GM21576 (cell line): ENCODE results near the gene OR2H2.

Source experiments
- ATAC-seq: cut with Tn5 transposase; IDR thresholded peaks from one replicate; pipeline ENCODE4 v1.9.1; 2021; ENCODE audit warnings: mild to moderate bottlenecking, moderate library complexity; ENCODE audit not compliant: unreplicated experiment

Gene OR2H2

GRCh38 chr6:29584821-29585220, at the start of gene OR2H2:
OR2H2 (plus strand) TSS chr6:29585121; CDS start chr6:29587945, 2,824 bp downstream.
- ATAC-seq, result no peak

DNA sequence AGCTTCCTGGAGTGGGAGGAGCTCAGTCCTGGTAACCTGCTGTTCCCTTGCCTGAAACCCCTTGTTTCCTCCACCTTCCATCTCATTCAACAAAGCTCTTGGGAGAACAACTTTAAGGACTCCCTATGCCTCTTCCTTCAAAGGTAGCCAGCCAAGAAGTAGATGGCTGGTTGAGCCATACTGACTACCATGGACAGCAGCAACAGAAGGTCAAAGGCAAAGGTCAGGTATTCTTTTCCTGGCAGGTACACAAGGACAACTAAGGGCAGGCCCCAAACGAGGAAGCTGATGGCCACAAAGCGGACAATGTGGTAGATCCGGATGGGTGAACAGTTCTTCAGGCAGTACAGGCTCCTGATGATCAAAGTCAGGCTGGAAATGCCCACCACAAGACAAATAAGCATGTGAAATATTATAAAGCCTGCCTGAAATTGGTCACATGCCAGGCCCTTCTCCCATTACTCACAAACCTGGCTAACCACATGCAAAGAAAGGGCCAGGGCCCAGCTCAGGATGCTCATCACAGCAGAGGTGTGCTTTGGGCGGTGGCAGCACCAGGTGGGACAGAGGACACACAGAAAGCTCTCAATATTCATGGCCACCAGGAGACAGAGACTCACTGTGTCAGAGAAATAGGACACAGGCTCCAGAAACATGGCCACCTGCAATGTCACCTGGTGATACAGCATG, 47.1 kb upstream of the OR2H2 start:
- ATAC-seq, result no peak

DNA sequence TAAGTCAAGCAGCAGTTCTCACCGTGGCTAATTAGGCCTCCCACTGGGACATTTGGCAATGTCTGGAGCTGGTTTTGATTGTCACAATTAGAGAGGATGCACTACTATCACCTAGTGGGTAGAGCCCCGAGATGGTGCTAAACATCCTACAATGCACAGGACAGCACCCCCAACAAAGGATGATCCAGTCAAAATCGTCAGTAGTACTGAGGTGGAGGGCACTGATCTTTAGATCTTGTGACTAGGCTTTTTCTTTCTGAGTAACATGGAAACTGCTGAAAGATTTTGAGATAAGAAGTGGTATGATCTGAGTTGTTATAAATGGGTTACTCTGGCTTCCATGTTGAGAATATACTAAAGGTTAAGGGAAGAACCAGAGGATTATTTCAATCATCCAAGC, 37.3 kb upstream of the OR2H2 start:
- ATAC-seq, result no peak

DNA sequence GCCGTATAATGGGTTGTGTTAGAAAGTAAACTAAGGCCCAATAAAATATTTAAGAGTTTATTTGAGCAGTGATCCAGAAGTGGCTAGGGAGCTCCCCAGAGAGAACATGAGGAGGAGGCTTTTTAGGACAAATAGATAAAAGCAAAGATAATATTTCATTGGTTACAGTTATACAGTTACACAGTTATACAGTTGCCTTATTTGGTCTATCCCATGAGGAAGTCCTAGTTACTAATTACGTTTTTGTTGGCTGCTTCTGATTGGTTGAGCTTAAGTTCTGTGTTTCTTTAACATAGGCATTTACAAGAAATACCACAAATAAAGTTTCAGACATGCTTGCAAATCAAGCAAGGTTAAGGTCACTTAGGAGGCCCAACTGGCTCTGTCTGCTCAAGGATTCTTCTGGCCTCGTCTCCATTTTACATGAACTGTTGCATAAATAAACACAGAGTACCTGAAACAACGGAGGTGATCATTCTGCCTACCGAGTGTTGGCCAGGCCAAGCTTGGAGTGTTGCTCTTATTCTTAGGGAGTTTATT, 32.3 kb upstream of the OR2H2 start:
- ATAC-seq, result peak; percentile 82

GRCh38 chr6:29553268-29554057, 31.5 kb upstream of the OR2H2 start:
- ATAC-seq, result no peak

DNA sequence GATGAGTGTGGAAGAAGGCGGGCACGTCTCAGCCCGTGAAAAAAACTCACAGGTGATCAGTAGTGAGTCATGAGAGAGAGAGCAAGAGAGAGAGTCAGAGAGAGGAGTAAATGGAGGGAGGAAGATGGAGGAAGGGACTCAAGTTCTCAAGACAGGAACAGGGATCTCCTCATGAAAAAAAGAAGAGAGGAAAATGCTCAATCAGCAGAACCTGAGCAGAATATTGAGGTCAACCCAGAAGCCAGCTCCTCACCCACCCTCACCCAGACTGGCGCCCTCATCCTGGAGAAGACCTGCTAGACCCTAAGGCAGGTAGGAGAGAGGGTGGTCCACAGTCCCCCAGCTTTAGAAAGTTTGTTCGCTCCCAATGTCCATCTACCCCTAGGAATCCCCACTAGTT, 30.2 kb upstream of the OR2H2 start:
- ATAC-seq, result no peak

- no peak for ATAC-seq
These were observed 27.6 kb upstream of the OR2H2 start for GRCh38 chr6:29557320-29557719.

DNA sequence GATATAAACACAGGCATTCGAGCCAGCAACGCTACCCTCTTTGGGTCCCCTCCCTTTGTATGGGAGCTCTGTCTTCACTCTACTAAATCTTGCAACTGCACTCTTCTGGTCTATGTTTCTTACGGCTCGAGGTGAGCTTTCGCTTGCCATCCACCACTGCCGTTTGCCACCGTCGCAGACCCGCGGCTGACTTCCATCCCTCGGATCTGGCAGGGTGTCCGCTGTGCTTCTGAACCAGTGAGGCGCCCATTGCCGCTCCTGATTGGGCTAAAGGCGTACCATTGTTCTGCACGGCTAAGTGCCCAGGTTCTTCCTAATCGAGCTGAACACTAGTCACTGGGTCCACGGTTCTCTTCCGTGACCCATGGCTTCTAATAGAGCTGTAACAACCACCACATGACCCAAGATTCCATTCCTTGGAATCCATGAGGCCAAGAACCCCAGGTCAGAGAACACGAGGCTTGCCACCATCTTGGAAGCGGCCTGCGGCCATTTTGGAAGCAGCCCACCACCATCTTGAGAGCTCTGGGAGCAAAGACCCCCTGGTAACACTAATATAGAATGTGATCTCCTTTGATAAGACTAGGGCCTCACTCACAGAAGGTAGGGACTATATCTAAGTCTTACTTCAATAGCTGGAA, 26.4 kb upstream of the OR2H2 start:
- ATAC-seq, result no peak

GRCh38 chr6:29559524-29560287, 25.2 kb upstream of the OR2H2 start, which contains the start of gene UBD:
UBD (minus strand) TSS chr6:29559732; CDS start chr6:29559701, 31 bp downstream.
- no peak for ATAC-seq

DNA sequence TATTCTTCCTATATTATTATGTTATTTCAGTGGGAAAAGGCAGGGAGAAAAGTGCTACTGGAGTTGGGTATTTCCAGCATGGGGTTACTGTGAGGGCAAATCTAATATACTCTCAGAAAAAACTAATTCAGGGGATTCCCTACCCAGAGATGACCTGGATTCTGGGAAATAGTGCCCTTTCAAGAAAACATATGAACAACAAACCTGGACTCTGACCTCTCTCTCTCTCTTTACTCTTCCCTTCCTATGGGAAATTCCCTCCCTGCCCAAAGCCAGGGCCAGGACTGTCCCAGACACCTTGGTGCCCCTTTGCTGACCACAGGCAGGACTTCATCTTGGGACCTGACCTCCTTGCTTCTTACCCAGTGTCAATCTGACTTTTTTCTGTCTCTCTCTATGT, 23.8 kb upstream of the OR2H2 start:
- no peak for ATAC-seq

GRCh38 chr6:29561606-29562181, 23.2 kb upstream of the OR2H2 start:
- ATAC-seq, result no peak

DNA sequence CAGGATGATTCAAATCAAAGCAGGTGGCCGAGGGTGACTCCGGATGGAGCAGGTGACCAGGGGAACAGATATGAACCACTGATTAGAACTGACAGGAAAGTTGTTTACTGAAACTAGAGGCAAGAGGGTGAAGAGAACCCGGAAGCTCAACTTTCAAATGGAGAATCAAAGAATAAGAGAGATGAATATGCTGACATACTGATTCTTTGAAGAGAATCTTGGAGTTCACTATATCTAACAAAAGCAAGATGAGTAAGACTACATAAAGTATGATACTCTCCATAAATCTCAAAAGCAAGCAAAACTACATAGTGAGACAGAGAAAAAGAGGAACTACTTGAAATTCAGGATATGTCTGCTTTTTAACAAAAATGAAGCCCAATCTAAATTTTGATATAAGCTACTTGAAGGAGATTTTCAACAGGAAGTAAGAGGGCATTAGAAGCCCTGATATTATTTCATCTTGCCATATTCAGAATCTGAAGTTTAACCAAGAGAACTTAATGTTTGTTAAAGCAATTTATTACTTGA, 21.4 kb upstream of the OR2H2 start:
- no peak for ATAC-seq

- ATAC-seq, result no peak
These were observed 20.0 kb upstream of the OR2H2 start for GRCh38 chr6:29564875-29565274.

DNA sequence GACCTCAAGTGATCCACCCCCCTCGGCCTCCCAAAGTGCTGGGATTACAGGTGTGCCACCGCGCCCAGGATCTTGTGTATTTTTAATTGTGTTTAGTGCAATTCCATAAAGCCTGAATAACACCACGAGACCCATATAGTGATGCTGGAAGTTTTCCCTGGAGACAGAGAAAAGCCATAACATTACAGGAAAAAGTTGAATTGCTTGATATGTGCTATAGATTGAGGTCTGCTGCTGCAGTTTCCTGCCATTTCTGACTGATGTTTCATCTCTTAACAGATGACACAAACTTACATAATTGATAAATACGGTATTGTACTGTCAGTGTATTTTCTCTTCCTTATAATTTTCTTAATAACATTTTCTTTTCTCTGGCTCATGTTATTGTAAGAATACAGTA, 18.1 kb upstream of the OR2H2 start:
- no peak for ATAC-seq

DNA sequence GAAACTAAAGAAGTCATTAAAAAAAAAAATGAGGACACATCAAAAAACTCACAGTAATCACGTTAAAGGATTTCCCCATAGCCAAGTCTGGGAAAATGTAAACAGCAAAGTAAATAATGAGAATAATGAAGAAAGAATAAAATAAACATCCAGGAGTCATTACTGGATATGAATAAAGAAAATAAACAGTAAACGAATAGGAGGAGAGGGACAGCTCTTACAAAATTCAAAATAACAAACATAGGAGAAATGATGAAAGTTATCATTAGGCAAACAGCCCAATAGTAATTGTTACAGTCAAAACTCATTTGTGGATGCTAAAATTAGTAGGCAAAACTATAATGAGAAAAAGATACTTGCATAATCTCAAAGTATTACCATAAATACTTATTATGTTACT, 17.4 kb upstream of the OR2H2 start:
- no peak for ATAC-seq

DNA sequence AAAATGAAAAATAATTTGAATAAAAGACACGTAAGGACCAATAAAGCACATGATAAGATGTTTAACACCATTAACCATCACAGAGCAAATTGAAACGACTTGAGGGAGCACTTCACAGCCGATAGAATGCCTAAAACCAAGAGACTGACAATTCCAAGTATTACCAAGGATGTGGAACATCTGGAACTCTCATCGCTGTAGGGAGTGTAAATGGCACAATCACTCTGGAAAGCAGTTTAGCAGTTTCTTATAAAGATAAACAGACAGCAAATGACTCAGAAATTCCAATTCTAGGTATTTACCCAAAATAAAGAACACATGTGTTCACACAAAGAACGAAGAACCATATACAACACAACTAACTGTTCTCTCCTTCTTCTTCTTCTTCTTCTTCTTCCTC, 16.9 kb upstream of the OR2H2 start:
- no peak for ATAC-seq

DNA sequence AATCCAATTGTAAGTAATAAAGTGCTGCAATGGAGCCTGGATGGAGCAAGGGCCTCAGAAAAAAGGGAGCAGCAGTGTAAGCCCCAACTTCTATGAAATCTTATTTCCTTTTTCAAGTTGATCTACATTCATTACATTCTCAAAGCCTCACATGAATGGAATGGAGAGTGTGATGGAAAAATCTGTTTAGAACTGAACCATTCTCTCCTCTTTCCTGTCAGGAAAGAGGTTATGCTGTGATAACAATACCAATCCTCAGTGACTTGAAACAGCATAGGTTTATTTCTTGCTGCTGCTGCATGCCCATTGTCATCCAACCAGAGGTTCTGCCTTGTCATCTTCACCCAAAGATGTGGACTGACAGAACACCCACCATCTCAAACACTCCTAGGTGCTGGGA, 8.9 kb upstream of the OR2H2 start:
- no peak for ATAC-seq

- ATAC-seq, result no peak
These were observed 7.4 kb upstream of the OR2H2 start for GRCh38 chr6:29577544-29577943.

DNA sequence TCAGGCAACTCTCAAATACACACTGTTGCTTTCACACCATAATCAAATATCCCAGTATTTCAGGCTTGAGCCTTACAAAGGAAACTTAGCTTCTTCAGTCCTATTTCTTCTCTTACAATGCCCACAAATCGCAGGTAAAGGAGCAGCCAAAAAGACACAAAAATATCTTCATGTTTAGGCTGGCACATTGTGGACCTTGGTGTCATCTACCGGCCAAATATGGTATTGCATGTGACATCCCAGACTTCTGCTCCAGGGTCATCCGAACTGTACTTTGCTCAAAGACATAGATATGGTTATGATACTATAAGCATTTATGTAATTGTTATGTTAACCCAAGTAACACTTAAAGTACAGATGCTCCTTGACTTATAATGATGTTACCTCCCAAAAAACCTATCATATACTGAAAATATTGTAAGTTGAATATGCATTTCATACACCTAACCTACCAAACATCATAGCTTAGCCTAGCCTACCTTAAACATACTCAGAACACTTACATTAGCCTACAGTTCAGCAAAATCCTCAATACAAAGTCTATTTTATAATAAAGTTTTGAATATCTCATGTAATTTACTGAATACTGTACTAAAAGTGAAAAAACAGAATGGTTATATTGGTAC, 4.6 kb downstream of the OR2H2 start:
- ATAC-seq, result no peak
